K562 (cell line): ENCODE results near the gene CCDC116. TPM values are rescaled to one million over a fixed set of nuclear protein-coding genes. Genes with fewer than 3 reads are reported as not detected.

Source experiments
- BCL6 ChIP-seq: fragments of 250-450 bp; sonication (Bioruptor Pico); IDR thresholded peaks from 2 replicates; pipeline ENCODE4 v1.4.0; 2020
- CCNT2 ChIP-seq: IDR thresholded peaks from 2 replicates; pipeline ENCODE4 v1.6.1; 2011; ENCODE audit warnings: borderline replicate concordance, low read depth, mild to moderate bottlenecking, moderate library complexity, mixed read lengths, low read length; ENCODE audit not compliant: insufficient read length; ENCODE audit errors: extremely low read depth
- DIDO1 ChIP-seq: fragments of 450-650 bp; IDR thresholded peaks from 2 replicates; pipeline ENCODE4 v1.6.1; 2016; ENCODE audit warnings: low read depth, missing biosample characterization, missing genetic modification characterization
- ETV5 ChIP-seq: sonication (generic); formaldehyde crosslinking; IDR thresholded peaks from 2 replicates; pipeline ENCODE4 v1.4.0; 2020; ENCODE audit warnings: low read depth, mild to moderate bottlenecking, missing genetic modification reagents
- FOXP1 ChIP-seq: sonication (generic); formaldehyde crosslinking; IDR thresholded peaks from 2 replicates; pipeline ENCODE4 v1.8.0; 2022; ENCODE audit warnings: mild to moderate bottlenecking, missing genetic modification reagents
- LARP7 ChIP-seq: fragments of 450-650 bp; IDR thresholded peaks from 2 replicates; pipeline ENCODE4 v1.6.1; 2016
- LCOR ChIP-seq: sonication (generic); formaldehyde crosslinking; IDR thresholded peaks from 2 replicates; pipeline ENCODE4 v1.8.0; 2022; ENCODE audit warnings: mild to moderate bottlenecking, missing genetic modification reagents
- RAD51 ChIP-seq: fragments of 450-650 bp; IDR thresholded peaks from 2 replicates; pipeline ENCODE4 v1.7.1; 2016; ENCODE audit warnings: low read depth, mild to moderate bottlenecking, borderline replicate concordance
- RBM22 ChIP-seq: fragments of 200-400 bp; formaldehyde crosslinking; IDR thresholded peaks from 2 replicates; pipeline ENCODE4 v1.6.1; 2018; ENCODE audit warnings: low read length, low read depth; ENCODE audit not compliant: poor library complexity, severe bottlenecking
- TAF15 ChIP-seq: fragments of 200-400 bp; formaldehyde crosslinking; IDR thresholded peaks from 2 replicates; pipeline ENCODE4 v1.6.1; 2017; ENCODE audit warnings: mild to moderate bottlenecking, low read depth, low read length, moderate library complexity
- ZNF134 ChIP-seq: fragments of 250-450 bp; sonication (Bioruptor Pico); conservative IDR thresholded peaks from 2 replicates; pipeline ENCODE4 v1.4.0; 2020
- ZNF561 ChIP-seq: fragments of 450-650 bp; formaldehyde crosslinking; conservative IDR thresholded peaks from 2 replicates; pipeline ENCODE4 v1.4.0; 2020; ENCODE audit warnings: mild to moderate bottlenecking, moderate library complexity
- polyA plus RNA-seq, 8 experiments: library from polyadenylated mRNA; depleted of rRNA in 4 of 8; stranded (reverse) in 5 of 8; unstranded in 3 of 8; fragments of >200 nt; fragmentation: Nextera tagmentation in 2 of 8; fragmentation: Illumina TruSeq in 1 of 8; extraction: Ambion mirVana in 2 of 8; extraction: Trizol in 1 of 8; gene quantifications; 2 replicates each; pipeline versions ENCODE4 v1.2.1 to v1.2.3, GENCODE V29; 2011 to 2014; ENCODE audit warnings: inconsistent platforms in 1 of 8, missing spikeins in 1 of 8
- total RNA-seq, 7 experiments: library from RNA; depleted of rRNA in 6 of 7; stranded (reverse); fragments of >200 nt in 6 of 7; fragmentation: Illumina TruSeq in 2 of 7; extraction: Trizol in 2 of 7; gene quantifications; 2 replicates each; pipeline versions ENCODE4 v1.2.1 to v1.2.3, GENCODE V29; 2011 to 2021; ENCODE audit warnings: low replicate concordance in 1 of 7
- TF ChIP-seq, protein P1 (sequence below): sonication (generic); formaldehyde crosslinking; IDR thresholded peaks from 2 replicates; pipeline ENCODE4 v1.4.0; 2020; ENCODE audit warnings: mild to moderate bottlenecking, missing genetic modification reagents
- TF ChIP-seq, protein P2 (sequence below): IDR thresholded peaks from 2 replicates; pipeline ENCODE4 v1.6.1; 2014; ENCODE audit warnings: antibody characterized with exemption
- TF ChIP-seq, protein P3 (sequence below): sonication (generic); formaldehyde crosslinking; IDR thresholded peaks from 2 replicates; pipeline ENCODE4 v1.8.1; 2023; ENCODE audit warnings: mild to moderate bottlenecking, missing genetic modification reagents
- TF ChIP-seq, protein P4 (sequence below), 2 experiments: fragments of 450-650 bp in 1 of 2; sonication (generic) in 1 of 2; formaldehyde crosslinking; conservative IDR thresholded peaks; 2 replicates each; pipeline versions ENCODE4 v1.4.0 to v1.8.1; 2020 to 2022; ENCODE audit warnings: mild to moderate bottlenecking in 1 of 2, missing genetic modification reagents in 1 of 2
- TF ChIP-seq, protein P5 (sequence below): sonication (generic); formaldehyde crosslinking; IDR thresholded peaks from 2 replicates; pipeline ENCODE4 v1.8.0; 2022; ENCODE audit warnings: mild to moderate bottlenecking, missing genetic modification reagents

The CCDC116 gene
- total and polyA plus RNA-seq, 9 of the 15 experiments (the other 6 are each of a cell fraction or from before 2014, with no cell fraction given) = 1.6 to 11.3 (median 4.7) TPM

DNA sequence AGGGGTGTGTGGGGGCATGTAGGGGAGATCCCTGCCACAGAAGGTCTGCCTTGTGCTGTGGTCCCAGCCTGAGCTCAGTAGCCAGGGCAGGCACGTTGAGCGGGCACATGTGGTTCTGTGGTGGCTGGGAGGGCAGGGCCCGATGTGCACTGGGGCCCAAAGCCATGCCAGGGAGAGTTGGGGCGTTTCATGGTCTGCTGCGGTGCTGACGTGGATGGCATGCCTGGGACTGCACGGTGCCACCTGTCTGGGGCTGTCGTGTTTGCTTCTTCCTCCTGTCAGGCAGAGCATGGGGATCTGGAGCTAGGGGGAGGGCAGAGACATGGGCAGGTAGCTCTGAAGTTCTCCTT, 52.6 kb downstream of the CCDC116 start (continued):
- TF ChIP-seq, protein P1, sequence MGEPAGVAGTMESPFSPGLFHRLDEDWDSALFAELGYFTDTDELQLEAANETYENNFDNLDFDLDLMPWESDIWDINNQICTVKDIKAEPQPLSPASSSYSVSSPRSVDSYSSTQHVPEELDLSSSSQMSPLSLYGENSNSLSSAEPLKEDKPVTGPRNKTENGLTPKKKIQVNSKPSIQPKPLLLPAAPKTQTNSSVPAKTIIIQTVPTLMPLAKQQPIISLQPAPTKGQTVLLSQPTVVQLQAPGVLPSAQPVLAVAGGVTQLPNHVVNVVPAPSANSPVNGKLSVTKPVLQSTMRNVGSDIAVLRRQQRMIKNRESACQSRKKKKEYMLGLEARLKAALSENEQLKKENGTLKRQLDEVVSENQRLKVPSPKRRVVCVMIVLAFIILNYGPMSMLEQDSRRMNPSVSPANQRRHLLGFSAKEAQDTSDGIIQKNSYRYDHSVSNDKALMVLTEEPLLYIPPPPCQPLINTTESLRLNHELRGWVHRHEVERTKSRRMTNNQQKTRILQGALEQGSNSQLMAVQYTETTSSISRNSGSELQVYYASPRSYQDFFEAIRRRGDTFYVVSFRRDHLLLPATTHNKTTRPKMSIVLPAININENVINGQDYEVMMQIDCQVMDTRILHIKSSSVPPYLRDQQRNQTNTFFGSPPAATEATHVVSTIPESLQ (CRISPR knock-in tag) = no peak
- TF ChIP-seq, protein P2, sequence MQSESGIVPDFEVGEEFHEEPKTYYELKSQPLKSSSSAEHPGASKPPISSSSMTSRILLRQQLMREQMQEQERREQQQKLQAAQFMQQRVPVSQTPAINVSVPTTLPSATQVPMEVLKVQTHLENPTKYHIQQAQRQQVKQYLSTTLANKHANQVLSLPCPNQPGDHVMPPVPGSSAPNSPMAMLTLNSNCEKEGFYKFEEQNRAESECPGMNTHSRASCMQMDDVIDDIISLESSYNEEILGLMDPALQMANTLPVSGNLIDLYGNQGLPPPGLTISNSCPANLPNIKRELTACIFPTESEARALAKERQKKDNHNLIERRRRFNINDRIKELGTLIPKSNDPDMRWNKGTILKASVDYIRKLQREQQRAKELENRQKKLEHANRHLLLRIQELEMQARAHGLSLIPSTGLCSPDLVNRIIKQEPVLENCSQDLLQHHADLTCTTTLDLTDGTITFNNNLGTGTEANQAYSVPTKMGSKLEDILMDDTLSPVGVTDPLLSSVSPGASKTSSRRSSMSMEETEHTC = no peak
- TF ChIP-seq TAF15 (0 out of 2 replicates have a peak, but pooled peaks have one; percentile 27), BCL6 (no peak), RBM22 (no peak), ZNF134 (CRISPR knock-in tag) (no peak), RAD51 (no peak), FOXP1 (CRISPR knock-in tag) (no peak), DIDO1 (tag) (no peak), LCOR (CRISPR knock-in tag) (no peak), ETV5 (no peak), LARP7 (no peak), ZNF561 (CRISPR knock-in tag) (no peak), CCNT2 (no peak)
- TF ChIP-seq, protein P3, sequence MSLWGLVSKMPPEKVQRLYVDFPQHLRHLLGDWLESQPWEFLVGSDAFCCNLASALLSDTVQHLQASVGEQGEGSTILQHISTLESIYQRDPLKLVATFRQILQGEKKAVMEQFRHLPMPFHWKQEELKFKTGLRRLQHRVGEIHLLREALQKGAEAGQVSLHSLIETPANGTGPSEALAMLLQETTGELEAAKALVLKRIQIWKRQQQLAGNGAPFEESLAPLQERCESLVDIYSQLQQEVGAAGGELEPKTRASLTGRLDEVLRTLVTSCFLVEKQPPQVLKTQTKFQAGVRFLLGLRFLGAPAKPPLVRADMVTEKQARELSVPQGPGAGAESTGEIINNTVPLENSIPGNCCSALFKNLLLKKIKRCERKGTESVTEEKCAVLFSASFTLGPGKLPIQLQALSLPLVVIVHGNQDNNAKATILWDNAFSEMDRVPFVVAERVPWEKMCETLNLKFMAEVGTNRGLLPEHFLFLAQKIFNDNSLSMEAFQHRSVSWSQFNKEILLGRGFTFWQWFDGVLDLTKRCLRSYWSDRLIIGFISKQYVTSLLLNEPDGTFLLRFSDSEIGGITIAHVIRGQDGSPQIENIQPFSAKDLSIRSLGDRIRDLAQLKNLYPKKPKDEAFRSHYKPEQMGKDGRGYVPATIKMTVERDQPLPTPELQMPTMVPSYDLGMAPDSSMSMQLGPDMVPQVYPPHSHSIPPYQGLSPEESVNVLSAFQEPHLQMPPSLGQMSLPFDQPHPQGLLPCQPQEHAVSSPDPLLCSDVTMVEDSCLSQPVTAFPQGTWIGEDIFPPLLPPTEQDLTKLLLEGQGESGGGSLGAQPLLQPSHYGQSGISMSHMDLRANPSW = 0 out of 2 replicates have a peak, but pooled peaks have one; percentile 22
- TF ChIP-seq, protein P4, sequence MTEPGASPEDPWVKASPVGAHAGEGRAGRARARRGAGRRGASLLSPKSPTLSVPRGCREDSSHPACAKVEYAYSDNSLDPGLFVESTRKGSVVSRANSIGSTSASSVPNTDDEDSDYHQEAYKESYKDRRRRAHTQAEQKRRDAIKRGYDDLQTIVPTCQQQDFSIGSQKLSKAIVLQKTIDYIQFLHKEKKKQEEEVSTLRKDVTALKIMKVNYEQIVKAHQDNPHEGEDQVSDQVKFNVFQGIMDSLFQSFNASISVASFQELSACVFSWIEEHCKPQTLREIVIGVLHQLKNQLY (CRISPR knock-in tag; conservative IDR thresholded peaks at IDR 0.05) = no peak; a peak in 1 of 4 replicates
- TF ChIP-seq, protein P5, sequence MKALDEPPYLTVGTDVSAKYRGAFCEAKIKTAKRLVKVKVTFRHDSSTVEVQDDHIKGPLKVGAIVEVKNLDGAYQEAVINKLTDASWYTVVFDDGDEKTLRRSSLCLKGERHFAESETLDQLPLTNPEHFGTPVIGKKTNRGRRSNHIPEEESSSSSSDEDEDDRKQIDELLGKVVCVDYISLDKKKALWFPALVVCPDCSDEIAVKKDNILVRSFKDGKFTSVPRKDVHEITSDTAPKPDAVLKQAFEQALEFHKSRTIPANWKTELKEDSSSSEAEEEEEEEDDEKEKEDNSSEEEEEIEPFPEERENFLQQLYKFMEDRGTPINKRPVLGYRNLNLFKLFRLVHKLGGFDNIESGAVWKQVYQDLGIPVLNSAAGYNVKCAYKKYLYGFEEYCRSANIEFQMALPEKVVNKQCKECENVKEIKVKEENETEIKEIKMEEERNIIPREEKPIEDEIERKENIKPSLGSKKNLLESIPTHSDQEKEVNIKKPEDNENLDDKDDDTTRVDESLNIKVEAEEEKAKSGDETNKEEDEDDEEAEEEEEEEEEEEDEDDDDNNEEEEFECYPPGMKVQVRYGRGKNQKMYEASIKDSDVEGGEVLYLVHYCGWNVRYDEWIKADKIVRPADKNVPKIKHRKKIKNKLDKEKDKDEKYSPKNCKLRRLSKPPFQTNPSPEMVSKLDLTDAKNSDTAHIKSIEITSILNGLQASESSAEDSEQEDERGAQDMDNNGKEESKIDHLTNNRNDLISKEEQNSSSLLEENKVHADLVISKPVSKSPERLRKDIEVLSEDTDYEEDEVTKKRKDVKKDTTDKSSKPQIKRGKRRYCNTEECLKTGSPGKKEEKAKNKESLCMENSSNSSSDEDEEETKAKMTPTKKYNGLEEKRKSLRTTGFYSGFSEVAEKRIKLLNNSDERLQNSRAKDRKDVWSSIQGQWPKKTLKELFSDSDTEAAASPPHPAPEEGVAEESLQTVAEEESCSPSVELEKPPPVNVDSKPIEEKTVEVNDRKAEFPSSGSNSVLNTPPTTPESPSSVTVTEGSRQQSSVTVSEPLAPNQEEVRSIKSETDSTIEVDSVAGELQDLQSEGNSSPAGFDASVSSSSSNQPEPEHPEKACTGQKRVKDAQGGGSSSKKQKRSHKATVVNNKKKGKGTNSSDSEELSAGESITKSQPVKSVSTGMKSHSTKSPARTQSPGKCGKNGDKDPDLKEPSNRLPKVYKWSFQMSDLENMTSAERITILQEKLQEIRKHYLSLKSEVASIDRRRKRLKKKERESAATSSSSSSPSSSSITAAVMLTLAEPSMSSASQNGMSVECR (CRISPR knock-in tag) = no peak
